ENCODE results near the gene TMOD1.

DNA sequence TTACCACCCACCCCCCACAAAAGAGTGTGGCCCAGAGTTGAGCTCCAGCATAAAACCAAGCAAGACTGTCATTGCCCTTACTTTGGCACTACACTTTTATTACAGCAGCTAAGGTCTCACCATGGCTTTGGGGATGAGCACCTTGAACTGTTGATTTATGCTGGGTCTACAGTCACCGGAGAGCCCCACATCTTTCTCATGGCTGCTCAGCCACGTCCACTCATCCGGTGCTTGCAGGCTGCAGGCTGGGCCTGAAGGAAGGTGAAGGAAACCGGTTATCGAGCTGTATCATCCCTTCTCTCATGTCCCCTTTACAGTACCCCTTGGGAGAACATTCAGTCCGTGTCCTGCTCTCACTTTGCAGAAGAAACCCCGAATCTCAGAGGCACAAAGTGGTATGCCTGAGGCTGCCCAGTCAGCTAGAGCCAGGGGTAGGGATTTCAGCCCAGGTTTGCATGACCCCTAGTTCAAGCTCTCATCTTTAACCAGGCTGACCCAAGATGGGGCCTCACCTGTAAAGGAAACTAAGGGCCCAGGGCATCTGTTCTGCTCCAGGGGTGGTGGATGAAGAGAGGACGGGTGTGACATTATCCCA lies 11.6 kb downstream of the TMOD1 start:
- TF ChIP-seq CTCF (IDR thresholded peaks at IDR 0.05 in 4 of 5, conservative IDR thresholded peaks at IDR 0.05 in 1 of 5), result no peak
- TF ChIP-seq POLR2A (IDR thresholded peaks at IDR 0.05), result no peak

All from gastrocnemius medialis (tissue), 4 donors.